HG02588 (cell line): Measurements from ENCODE around the gene DDX54.
"Not testable (repeated sequence)": the region's sequence is repeated elsewhere in the genome, so short reads cannot be mapped to it uniquely, and the experiment has no call there.

Source experiments
- ATAC-seq: cut with Tn5 transposase; IDR thresholded peaks from one replicate; pipeline ENCODE4 v1.9.1; 2021; ENCODE audit warnings: mild to moderate bottlenecking, moderate library complexity; ENCODE audit not compliant: unreplicated experiment

The DDX54 gene

DNA sequence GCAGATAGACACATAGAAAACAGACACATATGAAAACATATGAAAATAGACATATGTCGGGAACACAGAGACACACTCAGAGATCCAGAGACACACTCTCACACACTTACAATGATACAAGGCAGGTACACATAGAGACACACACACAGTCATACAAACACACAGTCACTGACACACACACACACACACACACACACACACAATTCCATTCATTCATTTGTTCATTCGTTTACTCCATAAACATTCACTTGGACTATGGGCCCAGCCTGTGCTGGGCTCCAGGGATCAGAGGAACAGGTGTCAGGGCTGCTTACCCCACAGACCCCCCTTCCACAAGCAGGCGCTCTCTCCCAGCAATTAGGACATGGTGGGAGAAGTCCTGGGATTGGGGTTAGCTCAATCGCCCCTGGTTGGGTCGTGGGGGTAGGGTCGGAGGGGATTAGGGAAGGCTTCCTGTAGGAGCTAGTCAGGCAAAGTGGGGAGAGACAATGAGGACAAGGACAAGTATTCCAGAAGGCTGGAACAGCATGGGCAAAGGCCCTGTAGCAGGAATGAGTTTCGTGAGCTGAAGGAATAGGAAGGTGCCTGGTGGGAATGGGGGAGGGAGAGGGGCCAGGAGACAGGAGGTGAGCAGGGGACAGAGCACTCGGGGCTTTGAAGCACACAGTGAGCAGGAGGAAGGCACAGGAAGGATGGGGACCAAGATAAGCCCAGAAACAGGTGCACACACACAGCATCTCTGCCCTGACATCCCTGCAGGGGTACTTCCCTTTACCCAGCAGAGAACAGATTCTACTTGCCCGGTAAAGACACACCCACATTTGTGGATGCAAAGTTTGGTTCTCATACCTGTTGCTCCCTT lies 56.2 kb downstream of the DDX54 start:
- ATAC-seq: no peak

DNA sequence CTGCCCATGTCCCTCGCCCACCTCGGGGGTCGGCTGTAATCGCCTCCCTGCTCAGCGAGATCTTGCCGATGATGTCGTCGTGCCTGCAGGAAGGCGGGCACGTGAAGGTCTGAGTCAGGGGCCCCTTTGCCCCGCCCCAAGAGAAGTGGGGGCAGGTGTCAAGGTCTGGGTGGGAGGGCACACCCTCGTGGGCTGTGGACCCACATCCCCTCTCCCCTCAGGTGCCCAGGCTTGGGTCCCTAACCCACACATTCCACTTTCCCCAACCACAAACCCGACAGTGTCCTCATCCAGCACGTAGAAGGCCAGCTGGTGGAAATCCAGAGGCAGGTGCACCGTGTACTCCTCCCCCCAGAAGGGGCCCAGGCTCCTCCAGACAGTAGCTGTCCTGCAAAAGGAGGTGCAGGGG lies 57.5 kb downstream of the DDX54 start:
- ATAC-seq: no peak

DNA sequence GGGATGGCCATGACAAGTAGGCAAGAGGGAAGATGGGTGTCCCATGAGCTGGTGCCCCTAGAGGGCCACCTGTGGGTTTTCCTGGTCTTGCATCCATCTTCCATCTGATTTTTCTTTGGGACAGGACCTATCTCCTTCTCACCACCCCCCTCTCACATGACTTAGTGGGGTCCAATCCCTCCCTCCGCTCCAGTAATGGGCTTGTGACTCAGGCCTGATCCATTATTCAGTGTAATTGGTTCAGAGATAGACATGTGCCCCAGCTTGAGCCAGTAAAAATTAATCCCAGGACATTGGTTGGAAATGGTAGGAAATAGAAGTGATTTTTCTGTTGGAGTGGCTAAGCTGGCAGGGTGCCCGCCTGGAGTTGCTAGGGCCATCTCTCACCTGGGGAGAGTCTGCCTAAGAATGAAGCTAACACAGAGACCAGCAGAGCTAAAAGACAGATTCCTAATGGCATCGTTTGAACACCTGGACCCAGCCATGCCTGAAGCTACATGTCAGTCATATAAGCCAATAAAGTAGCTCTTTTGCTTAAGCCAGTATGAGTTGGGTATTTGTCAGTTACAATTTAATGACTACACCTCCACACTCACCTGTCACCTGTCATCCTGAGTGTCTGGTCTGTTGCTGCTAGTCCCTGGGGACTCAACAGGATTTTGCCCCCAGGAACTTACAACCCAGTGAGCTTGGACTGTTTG lies 64.5 kb downstream of the DDX54 start:
- ATAC-seq: no peak

DNA sequence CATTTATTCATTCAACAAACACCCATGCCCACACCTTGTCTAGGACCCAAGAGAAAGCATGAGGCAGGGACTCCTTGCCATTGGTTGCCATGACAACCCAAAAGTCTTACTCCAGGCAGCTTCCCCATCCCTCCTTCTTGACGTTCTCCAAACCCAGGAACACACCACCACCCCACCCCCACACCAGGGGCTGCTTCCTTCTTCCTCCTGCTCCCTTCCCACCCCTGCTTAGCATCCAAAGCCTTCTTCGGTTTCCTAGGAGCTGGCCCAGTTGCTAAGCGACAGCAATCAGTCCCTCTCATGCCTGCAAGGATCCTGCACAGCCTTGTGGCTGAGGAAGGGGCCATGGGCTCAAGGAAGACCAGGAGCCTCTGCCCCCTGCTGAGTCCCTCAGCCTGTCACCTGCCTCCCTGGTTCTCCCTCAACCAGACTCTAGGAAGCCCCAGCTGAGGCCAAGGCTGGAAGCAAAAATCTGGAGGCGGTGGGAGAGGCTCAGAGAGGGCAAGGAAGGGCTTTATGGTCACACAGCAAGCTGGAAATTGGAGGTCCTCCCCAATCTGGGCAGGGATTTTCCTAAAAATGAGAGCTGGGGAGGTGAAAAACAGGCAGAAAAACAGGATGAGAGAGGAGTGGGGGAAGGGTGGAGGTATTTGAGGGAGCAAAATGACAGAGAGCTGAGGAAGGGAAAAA lies 65.2 kb downstream of the DDX54 start:
- no peak for ATAC-seq

DNA sequence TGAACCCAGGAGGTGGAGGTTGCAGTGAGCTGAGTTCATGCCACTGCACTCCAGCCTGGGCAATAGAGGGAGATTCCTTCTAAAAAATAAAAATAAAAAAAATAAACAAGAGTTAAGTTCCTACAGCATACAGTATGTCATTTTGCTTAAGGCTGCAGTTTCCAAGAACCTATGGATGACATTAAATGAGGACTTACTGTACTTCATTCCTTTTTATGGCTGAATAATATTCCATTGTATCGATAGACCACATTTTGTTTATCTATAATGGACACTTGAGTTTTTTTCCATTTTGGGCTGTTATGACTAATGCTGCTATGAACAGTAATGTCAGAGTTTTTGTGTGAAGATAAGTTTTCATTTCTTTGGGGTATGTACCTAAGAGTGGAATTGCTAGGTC lies 67.1 kb downstream of the DDX54 start:
- ATAC-seq: no peak

DNA sequence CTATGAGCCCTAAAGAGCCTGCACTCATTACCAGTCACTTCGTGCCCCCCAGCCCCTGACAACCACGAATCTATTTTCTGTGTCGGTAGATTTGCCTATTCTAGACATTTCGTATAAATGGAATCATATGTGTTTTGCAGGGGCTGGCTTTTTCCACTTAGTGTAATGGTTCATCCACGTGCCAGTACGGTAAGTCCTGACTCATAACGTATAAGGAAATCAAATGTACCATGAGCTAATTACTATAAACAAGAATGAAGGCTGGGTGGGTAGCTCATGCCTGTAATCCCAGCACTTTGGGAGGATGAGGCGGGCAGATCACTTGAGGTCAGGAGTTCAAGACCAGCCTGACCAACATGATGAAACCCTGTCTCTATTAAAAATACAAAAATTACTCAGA lies 67.6 kb downstream of the DDX54 start:
- ATAC-seq: not testable (repeated sequence)

DNA sequence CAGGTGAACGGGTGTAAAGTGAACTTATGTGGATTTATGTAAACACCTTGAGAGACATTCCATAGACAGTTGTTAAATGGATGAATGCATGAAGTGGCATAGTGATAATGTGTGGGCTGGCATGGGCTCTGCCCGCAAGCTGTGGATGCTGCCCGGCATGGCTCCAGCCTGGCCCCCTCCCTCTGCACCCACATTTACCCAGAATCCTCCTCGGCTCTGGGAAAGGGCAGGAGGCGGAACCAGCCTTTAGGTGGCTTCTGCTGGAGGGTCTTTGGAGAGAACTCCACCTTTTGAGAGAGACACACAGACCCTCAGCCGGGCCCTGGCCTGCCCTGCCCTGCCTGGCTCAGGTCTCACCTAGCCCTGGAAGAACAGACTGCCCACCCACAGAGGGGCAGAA lies 68.4 kb downstream of the DDX54 start:
- no peak for ATAC-seq

DNA sequence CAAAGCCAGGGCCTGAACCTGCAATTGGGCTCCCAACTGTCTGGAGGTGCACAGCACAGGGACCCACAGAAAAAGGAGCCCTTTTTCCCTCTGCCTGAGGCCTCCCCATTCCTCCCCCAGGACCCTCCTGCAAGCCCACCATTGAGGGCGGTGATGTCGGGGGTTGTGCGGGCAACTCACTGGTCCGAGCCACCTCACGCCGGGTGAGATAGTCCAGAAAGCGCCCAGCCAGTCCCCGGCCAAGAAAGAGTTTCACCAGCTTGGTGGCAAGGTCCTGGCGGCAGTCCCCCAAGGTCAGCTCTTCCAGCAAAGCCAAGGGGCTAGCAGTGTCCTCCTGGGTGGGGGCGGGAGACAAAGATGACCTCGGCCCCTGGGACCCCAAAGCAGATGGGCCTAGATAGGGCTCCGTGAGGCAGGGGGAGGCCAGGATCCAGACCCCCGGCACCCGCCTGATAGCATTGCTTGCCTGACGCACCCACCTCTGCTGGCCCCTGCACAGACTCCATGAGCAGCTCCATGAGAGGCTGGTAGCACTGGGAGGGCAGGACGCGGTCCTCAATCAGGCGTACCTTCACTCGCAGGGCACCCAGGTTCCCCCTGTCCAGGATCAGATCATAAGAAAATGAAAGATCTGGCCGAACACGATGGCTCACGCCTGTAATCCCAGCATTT lies 69.7 kb downstream of the DDX54 start:
- no peak for ATAC-seq

DNA sequence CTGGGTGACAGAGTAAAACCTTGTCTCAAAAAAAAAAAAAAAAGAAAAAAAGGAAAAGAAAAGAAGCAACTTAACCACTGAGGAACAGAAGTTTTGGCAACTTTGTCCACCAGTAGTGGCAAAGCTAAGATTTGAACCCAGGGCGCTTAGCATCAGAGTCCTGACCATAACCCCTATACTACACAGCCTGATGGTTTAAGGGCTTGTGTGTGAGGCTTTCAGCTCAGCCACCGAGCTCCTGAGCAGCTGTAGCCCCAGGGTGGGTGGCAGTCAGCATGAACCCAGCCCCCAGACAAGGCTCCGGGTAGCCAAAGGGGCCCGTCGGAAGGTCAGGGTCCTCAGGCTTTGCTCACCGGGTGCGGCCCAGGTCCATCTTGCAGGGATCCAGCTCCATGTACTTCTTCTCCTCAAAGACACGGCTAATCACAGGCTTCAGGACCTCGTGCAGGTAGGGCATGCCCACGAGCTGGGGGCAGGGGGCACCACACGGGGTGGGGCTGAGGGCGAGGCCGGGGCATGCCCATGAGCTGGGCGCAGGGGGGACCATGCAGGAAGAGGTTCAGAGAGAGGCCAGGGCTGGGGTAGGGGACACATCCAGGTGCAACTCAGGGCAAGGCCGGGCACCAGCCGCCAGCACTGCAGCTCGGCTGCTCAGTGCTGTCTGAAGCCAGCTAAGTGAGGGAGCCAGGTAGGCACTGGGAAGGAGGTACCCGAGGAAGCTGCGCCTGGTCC lies 70.7 kb downstream of the DDX54 start:
- no peak for ATAC-seq

DNA sequence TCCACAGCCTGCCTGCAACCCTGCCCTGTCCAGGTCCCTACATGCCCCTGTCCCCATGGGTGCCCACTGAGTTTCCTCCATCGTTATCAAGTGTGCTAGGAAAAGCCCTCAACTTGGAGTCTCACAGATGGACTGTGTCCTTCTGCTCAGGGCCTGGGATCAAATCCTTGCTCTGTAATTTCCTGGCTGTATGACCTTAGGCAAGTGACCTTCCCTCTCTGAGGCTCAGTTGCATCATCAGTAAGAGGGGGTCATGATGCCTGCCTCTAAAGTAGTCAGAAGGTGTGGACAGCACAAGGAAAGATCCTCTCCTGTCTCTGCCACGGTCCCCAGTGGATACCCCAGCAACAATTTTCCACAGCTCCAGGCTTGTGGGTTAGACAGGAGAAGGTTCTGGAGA lies 71.9 kb downstream of the DDX54 start:
- no peak for ATAC-seq

DNA sequence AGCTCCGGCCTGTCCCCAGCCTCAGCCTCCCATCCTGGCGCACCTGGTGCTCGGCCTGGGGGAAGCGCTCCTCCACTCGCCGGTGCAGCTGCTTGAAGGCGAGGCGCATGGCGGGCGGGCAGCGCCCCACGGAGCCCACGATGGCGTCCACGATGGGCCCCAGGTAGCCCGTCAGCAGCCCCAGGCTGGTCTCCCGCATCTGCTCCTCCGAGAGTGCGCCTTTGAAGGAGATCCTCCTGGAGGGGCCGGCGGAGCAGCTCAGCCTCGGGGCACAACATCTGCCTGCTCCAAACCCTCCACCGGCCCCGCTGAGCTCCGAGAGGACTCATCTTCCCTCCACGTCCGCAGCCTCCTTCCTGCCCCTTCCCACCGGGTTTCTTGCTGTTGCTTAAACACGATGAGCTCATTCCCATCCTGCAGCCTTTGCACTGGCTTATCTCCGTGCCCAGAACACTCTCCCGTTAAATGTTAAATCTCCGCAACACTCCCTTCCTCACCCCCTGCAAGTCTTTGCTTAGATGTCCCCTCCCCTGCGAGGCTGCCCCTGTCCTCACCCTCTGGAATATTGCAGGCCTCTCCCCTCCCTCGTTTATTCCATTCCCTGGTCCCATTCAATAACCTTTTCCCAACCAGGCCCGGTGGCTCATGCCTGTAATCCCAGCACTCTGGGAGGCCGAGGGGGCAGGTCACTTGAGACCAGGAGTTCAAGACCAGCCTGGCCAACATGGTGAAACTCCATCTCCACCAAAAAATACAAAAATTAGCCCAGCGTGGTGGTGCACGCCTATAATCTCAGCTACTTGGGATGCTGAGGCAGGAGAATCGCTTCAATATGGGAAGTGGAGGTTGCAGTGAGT lies 73.0 kb downstream of the DDX54 start:
- no peak for ATAC-seq

DNA sequence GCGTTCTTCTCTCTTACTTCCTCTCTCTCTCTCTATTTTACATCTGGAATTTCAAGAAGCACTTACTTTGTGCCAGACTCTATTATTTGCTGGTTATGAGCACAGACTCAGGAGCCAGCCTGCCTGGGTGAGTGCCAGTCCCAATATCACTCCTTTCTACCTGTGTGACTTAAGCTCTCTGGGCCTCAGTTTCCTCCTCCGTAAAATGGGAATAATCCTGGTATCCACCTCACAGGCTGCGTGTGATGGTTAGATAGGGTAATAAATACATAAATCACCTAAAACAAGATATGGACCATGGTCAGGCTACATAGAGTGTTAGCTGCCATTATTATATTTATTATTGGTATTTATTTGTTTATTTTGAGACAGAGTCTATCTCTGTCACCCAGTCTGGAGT lies 74.0 kb downstream of the DDX54 start:
- ATAC-seq: no peak

DNA sequence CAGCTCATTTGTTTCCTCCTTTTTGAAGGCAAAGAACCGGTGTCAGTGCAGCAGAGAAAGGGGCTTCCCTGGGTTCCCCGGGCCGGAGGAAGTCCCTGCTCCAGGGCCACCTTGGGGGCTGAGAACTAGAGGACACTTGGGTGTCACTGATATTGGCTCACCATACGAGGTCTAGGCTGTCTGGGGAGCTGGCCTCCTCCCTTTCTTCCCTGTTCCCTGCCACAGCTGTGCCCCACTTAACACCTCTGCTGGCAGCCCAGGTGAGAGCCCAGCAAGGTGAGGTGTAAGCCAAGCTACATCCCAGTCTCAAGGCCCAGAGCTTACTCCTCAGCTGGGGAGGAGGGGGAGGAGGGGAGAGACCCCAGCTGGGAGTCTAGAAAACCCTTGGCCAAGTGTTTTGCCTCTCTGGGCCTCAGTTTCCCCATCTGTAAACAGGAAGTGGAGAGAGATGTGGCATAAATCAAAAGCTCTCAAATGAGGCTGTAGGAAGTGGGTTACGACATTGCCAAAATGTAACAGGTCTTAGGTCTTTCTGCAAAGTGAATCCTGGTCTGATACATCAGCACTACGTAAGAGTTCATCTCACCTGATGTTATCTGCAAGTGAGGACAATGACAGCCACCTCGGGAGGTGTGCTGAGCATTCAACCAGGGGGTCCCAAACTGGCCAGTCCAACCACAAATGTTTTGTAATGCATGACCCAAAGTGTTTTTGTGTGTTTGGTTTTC lies 75.2 kb downstream of the DDX54 start:
- no peak for ATAC-seq

DNA sequence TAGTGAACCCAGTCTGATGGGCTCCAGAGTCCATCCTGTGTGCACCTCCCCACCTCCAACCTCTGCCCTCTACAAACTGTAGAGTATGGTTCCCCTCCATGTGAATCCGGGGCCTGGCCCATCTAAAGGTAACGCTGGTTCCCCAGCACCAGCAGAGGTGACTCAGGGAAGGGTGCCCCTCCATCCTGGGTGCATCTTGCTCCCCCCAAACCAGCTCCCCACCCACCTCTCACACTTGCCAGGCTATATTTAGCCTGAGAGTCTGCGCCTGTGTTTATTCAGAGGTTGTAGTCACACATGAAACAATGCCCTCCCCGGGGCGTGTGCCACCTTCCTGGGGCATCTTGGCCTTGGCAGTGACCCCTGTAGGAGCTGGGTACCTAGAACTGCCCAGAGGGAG lies 75.9 kb downstream of the DDX54 start:
- ATAC-seq: no peak

DNA sequence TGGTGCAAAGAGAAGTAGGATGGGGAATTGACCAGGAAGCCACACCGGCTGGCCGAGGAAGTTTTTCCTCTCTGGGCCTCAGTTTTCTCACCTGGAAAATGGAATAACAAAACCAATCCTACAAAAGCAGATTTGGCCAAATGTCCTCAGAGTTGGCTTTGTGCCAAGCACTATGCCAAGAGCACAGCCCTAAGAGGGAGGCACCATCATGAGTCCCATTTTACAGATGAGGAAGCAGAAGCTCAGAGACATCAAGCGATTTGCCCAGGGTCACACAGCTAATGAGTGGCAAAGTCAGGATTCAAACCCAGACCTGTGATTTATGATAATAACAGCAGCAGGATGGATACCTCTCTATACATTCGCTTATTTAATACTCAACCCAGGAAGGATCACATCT lies 77.0 kb downstream of the DDX54 start:
- no peak for ATAC-seq
